H9 (cell line): ENCODE results near the gene HOXD13. TPM values are rescaled to one million over a fixed set of nuclear protein-coding genes. Genes with fewer than 3 reads are reported as not detected.

ENCODE experiments used
- DNase-seq: peaks from one replicate; pipeline ENCODE4 v3.0.0-alpha.2; 2017
- H2AFZ ChIP-seq: one replicate; pipeline ENCODE4 v1.6.1; 2013; ENCODE audit warnings: mild to moderate bottlenecking, low read length, control low read depth, moderate library complexity
- H2AK5ac ChIP-seq: 2 replicates; pipeline ENCODE4 v1.6.1; 2013; ENCODE audit warnings: low read length, control low read depth, mixed read lengths; ENCODE audit not compliant: insufficient read length
- H2BK120ac ChIP-seq: one replicate; pipeline ENCODE4 v1.6.1; 2013; ENCODE audit warnings: low read depth, mild to moderate bottlenecking, low read length, control low read depth, inconsistent platforms; ENCODE audit not compliant: poor library complexity, severe bottlenecking
- H2BK12ac ChIP-seq: 2 replicates; pipeline ENCODE4 v1.6.1; 2013; ENCODE audit warnings: low read length, control low read depth, mixed read lengths, low read depth; ENCODE audit not compliant: insufficient read length
- H2BK15ac ChIP-seq: 2 replicates; pipeline ENCODE4 v1.6.1; 2013; ENCODE audit warnings: low read depth, low read length, control low read depth
- H2BK20ac ChIP-seq: one replicate; pipeline ENCODE4 v1.6.1; 2013; ENCODE audit warnings: low read depth, mild to moderate bottlenecking, low read length, control low read depth, inconsistent platforms; ENCODE audit not compliant: poor library complexity, severe bottlenecking
- H2BK5ac ChIP-seq: 2 replicates; pipeline ENCODE4 v1.6.1; 2013; ENCODE audit warnings: low read length, control low read depth, mixed read lengths; ENCODE audit not compliant: insufficient read length
- H3K14ac ChIP-seq: 2 replicates; pipeline ENCODE4 v1.6.1; 2013; ENCODE audit warnings: low read length, control low read depth; ENCODE audit not compliant: insufficient read depth
- H3K18ac ChIP-seq: 2 replicates; pipeline ENCODE4 v1.6.1; 2013; ENCODE audit warnings: low read depth, mild to moderate bottlenecking, mixed read lengths, low read length, control low read depth; ENCODE audit not compliant: insufficient read length
- H3K23ac ChIP-seq: 2 replicates; pipeline ENCODE4 v1.6.1; 2013; ENCODE audit warnings: low read length, control low read depth, mixed read lengths, low read depth; ENCODE audit not compliant: insufficient read length
- H3K23me2 ChIP-seq: 2 replicates; pipeline ENCODE4 v1.6.1; 2013; ENCODE audit warnings: low read depth, mild to moderate bottlenecking, mixed read lengths, low read length, control low read depth; ENCODE audit not compliant: insufficient read length, poor library complexity, severe bottlenecking
- H3K27ac ChIP-seq: 2 replicates; pipeline ENCODE4 v1.5.1; 2013; ENCODE audit warnings: low read length, control low read depth, mixed read lengths, low read depth; ENCODE audit not compliant: insufficient read length
- H3K27me3 ChIP-seq: 2 replicates; pipeline ENCODE4 v1.6.1; 2013; ENCODE audit warnings: low read length, control low read depth, inconsistent platforms; ENCODE audit not compliant: insufficient read depth
- H3K4ac ChIP-seq: 2 replicates; pipeline ENCODE4 v1.6.1; 2013; ENCODE audit warnings: low read depth, mild to moderate bottlenecking, control low read depth, inconsistent platforms, low read length, moderate library complexity
- H3K4me1 ChIP-seq: 2 replicates; pipeline ENCODE4 v1.6.1; 2013; ENCODE audit warnings: low read length, control low read depth, inconsistent platforms; ENCODE audit not compliant: insufficient read depth
- H3K4me2 ChIP-seq: 2 replicates; pipeline ENCODE4 v1.6.1; 2013; ENCODE audit warnings: low read length, control low read depth, mixed read lengths; ENCODE audit not compliant: insufficient read length, insufficient read depth
- H3K56ac ChIP-seq: 2 replicates; pipeline ENCODE4 v1.6.1; 2013; ENCODE audit warnings: low read depth, mild to moderate bottlenecking, mixed read lengths, low read length, control low read depth; ENCODE audit not compliant: insufficient read length
- H3K79me1 ChIP-seq: 2 replicates; pipeline ENCODE4 v1.6.1; 2013; ENCODE audit warnings: low read depth, mild to moderate bottlenecking, moderate library complexity, low read length, control low read depth, inconsistent platforms; ENCODE audit not compliant: insufficient read depth, poor library complexity, severe bottlenecking
- H3K79me2 ChIP-seq: 2 replicates; pipeline ENCODE4 v1.6.1; 2013; ENCODE audit warnings: low read length, control low read depth, inconsistent platforms; ENCODE audit not compliant: insufficient read depth
- H3K9ac ChIP-seq: 2 replicates; pipeline ENCODE4 v1.6.1; 2013; ENCODE audit warnings: low read length, control low read depth, mixed read lengths; ENCODE audit not compliant: insufficient read length; ENCODE audit errors: extremely low read depth
- H3K9me3 ChIP-seq: one replicate; pipeline ENCODE4 v1.6.1; 2013; ENCODE audit warnings: low read depth, low read length, inconsistent platforms; ENCODE audit not compliant: control insufficient read depth
- H3T11ph ChIP-seq: one replicate; pipeline ENCODE4 v1.6.1; 2013; ENCODE audit warnings: mild to moderate bottlenecking, low read length, control low read depth, inconsistent platforms
- H4K20me1 ChIP-seq: one replicate; pipeline ENCODE4 v1.6.1; 2013; ENCODE audit not compliant: control insufficient read depth, insufficient read length, insufficient read depth
- H4K5ac ChIP-seq: 2 replicates; pipeline ENCODE4 v1.6.1; 2013; ENCODE audit warnings: low read depth, mild to moderate bottlenecking, mixed read lengths, low read length, control low read depth; ENCODE audit not compliant: insufficient read length
- H4K8ac ChIP-seq: replicated peaks from 2 replicates; pipeline ENCODE4 v1.6.1; 2013; ENCODE audit warnings: low read length, control low read depth, mixed read lengths, low read depth; ENCODE audit not compliant: insufficient read length
- H4K91ac ChIP-seq: 2 replicates; pipeline ENCODE4 v1.6.1; 2013; ENCODE audit warnings: low read depth, mild to moderate bottlenecking, moderate library complexity, mixed read lengths, low read length, control low read depth; ENCODE audit not compliant: insufficient read length
- H3K27ac Mint-ChIP-seq, 3 experiments: 2 replicates in 2 of 3; 3 replicates in 1 of 3; pipeline ENCODE4 v1.8.0; 2020 to 2021; ENCODE audit warnings: mixed read lengths in 3 of 3, mild to moderate bottlenecking in 1 of 3, moderate library complexity in 1 of 3
- H3K27me3 Mint-ChIP-seq: 2 replicates; pipeline ENCODE4 v1.8.0; 2021; ENCODE audit warnings: low read depth, mild to moderate bottlenecking, moderate library complexity, mixed read lengths
- H3K36me3 Mint-ChIP-seq, 3 experiments: 2 replicates in 2 of 3; 3 replicates in 1 of 3; pipeline ENCODE4 v1.8.0; 2020 to 2021; ENCODE audit warnings: low read depth in 3 of 3, mixed read lengths in 3 of 3; ENCODE audit not compliant: insufficient read depth in 1 of 3
- H3K4me1 Mint-ChIP-seq, 2 experiments: 2 replicates each; pipeline ENCODE4 v1.8.0; 2020; ENCODE audit warnings: mixed read lengths in 2 of 2
- H3K4me3 Mint-ChIP-seq, 2 experiments: 2 replicates in 1 of 2; 3 replicates in 1 of 2; pipeline ENCODE4 v1.8.0; 2020 to 2021; ENCODE audit warnings: mild to moderate bottlenecking in 2 of 2, mixed read lengths in 2 of 2, moderate library complexity in 1 of 2
- H3K9me3 Mint-ChIP-seq, 2 experiments: 2 replicates in 1 of 2; 3 replicates in 1 of 2; pipeline ENCODE4 v1.8.0; 2020; ENCODE audit warnings: mild to moderate bottlenecking in 2 of 2, mixed read lengths in 2 of 2, moderate library complexity in 1 of 2
- WGBS: extraction: QIAGEN DNeasy Blood & Tissue Kit; methylation state at CpG from one replicate; pipeline ENCODE4 v1.1.7; 2013; ENCODE audit warnings: missing lambda C conversion rate, low lambda C conversion rate, mixed read lengths; ENCODE audit not compliant: insufficient read length; ENCODE audit errors: extremely low coverage; 5-methylcytosine and 5-hydroxymethylcytosine counted together
- total RNA-seq: library from RNA; stranded (reverse); gene quantifications from 2 replicates; pipeline ENCODE4 v1.2.1, GENCODE V29; 2021
- TF ChIP-seq, protein P1 (sequence below): fragments of 200-600 bp; sonication (generic); conservative IDR thresholded peaks from 3 replicates; pipeline ENCODE4 v1.8.0; 2021; ENCODE audit warnings: antibody characterized with exemption, mild to moderate bottlenecking

HOXD13 gene
- total RNA-seq, 1 experiment from 2014 or later: not detected

DNA sequence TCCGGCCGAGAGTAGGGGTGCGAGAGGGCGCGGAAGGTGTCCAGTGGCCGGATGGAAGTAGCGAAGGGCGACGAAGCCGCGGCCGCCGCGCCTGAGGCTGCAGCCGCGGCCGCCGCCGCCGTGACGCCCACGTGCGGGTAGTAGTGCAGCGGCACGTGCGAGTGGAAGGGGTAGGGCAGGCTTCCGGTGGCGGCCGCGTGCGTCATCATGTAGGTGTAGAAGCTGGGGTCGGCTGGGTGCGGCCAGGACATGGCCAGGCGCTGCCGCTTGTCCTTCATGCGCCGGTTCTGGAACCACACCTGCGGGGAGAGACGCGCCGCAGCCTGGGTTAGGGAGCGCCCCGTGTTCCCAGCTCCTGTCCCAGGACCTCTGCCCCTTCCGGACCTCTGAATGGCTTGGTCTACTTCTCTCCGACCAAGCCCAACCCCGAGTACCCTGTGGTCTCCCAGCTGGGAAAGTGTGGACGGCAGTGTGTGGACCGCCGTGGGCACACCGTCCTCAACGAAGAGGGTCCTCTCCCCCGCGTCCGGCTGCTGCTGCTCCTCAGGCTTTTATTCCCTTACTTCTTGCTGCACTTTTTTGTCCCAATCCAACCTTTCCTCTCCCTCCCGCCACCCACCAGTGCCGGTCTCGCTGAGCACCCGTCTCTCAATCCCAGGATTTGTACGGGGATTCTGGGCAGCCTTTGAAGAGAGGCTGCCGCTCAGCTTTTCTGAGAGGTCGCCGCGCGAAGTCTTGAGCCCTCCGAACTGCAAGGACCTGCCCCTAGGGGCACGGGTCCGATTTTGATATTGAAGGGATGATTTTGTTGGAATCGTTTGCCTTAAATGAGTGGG is 11.8 kb upstream of the HOXD13 start:
- Histone ChIP-seq H3T11ph (no peak overlapping the region), H4K91ac (no peak overlapping the region), H3K9me3 (no peaks in the 10 kb centered on the region), H2BK12ac (no peak overlapping the region), H4K5ac (no peak overlapping the region), H4K20me1 (no peaks in the 10 kb centered on the region), H2BK120ac (no peak overlapping the region), H3K23me2 (peaks cover 7% of the 10 kb centered on the region), H3K4me1 (no peaks in the 10 kb centered on the region), H3K79me2 (no peaks in the 10 kb centered on the region), H2BK5ac (no peak overlapping the region), H3K9ac (no peak overlapping the region), H3K56ac (no peak overlapping the region), H3K27ac (no peak overlapping the region), H2AFZ (no peak overlapping the region), H3K14ac (no peak overlapping the region; the same call in 1 of the 2 replicates), H3K4me2 (peak overlapping the region; percentile 50), H2BK20ac (no peak overlapping the region), H3K79me1 (no peaks in the 10 kb centered on the region), H3K27me3 (peaks cover 87% of the 10 kb centered on the region), H4K8ac (no peak overlapping the region), H3K18ac (no peak overlapping the region), H3K23ac (no peak overlapping the region), H2BK15ac (no peak overlapping the region), H2AK5ac (no peak overlapping the region), H3K4ac (no peak overlapping the region)
- H3K36me3 Mint-ChIP-seq: no peaks in the 10 kb centered on the region
- DNase-seq: peak; percentile 58
- peaks cover 96% of the 10 kb centered on the region for H3K27me3 Mint-ChIP-seq
- peaks cover 5 to 6% of the 10 kb centered on the region in 2 experiments; a peak in 4 of 5 replicates for H3K9me3 Mint-ChIP-seq
- WGBS: no CpG with 5 or more reads among the region's 68 CpGs
- TF ChIP-seq, protein P1, sequence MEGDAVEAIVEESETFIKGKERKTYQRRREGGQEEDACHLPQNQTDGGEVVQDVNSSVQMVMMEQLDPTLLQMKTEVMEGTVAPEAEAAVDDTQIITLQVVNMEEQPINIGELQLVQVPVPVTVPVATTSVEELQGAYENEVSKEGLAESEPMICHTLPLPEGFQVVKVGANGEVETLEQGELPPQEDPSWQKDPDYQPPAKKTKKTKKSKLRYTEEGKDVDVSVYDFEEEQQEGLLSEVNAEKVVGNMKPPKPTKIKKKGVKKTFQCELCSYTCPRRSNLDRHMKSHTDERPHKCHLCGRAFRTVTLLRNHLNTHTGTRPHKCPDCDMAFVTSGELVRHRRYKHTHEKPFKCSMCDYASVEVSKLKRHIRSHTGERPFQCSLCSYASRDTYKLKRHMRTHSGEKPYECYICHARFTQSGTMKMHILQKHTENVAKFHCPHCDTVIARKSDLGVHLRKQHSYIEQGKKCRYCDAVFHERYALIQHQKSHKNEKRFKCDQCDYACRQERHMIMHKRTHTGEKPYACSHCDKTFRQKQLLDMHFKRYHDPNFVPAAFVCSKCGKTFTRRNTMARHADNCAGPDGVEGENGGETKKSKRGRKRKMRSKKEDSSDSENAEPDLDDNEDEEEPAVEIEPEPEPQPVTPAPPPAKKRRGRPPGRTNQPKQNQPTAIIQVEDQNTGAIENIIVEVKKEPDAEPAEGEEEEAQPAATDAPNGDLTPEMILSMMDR: no peak
- no peak overlapping the region for H3K27ac Mint-ChIP-seq
- H3K4me3 Mint-ChIP-seq: peak overlapping the region; percentile 49 to 73
- H3K4me1 Mint-ChIP-seq: peaks cover 20 to 46% of the 10 kb centered on the region in 2 experiments
